Measurements from ENCODE around the gene FBN2. TPM values are rescaled to one million over a fixed set of nuclear protein-coding genes. Genes with fewer than 3 reads are reported as not detected.

Gene FBN2
- total RNA-seq, 1 donor from 2014 or later = 6.6 TPM

DNA sequence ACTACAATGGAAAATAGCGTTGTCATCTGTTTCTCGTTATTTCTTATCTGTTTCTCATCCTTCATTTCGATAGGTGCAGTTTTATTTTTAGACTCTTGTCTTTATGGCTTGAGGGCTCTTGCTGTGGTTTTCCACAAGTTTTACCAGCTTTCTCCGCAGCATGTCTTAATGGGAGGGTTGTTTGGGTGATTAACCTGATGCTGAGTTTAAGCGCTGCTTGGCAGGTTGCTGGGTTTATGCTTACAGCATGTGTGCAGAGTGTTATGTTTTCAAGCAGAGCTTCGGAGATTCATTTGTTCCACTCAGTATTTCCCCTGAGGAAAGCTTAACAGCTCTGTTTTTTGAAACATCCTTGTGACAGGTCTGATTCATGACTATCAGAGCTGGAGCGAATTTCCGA lies 300.5 kb downstream of the FBN2 start:
- Mint-ChIP-seq H3K9me3 (ENCODE audit: low read depth) (peaks cover under 1% of the 10 kb centered on the region), H3K4me3 (ENCODE audit: low read depth) (no peak overlapping the region), H3K27ac (no peak overlapping the region), H3K27me3 (no peaks in the 10 kb centered on the region), H3K36me3 (ENCODE audit: insufficient read depth) (no peaks in the 10 kb centered on the region), H3K4me1 (ENCODE audit: low read depth) (no peaks in the 10 kb centered on the region)
- no peak for DNase-seq (ENCODE audit: low spot score, unreplicated experiment)
- TF ChIP-seq CTCF (IDR thresholded peaks at IDR 0.05; ENCODE audit: unreplicated experiment) = no peak

GRCh38 chr5:128237000-128237399 lies 301.0 kb downstream of the FBN2 start:
- H3K4me1 Mint-ChIP-seq (ENCODE audit: low read depth) = no peaks in the 10 kb centered on the region
- H3K27ac Mint-ChIP-seq = no peak overlapping the region
- H3K4me3 Mint-ChIP-seq (ENCODE audit: low read depth) = no peak overlapping the region
- peaks cover 3% of the 10 kb centered on the region for H3K9me3 Mint-ChIP-seq (ENCODE audit: low read depth)
- H3K27me3 Mint-ChIP-seq = no peaks in the 10 kb centered on the region
- DNase-seq (ENCODE audit: low spot score, unreplicated experiment) = no peak
- no peak for TF ChIP-seq CTCF (IDR thresholded peaks at IDR 0.05; ENCODE audit: unreplicated experiment)
- no peaks in the 10 kb centered on the region for H3K36me3 Mint-ChIP-seq (ENCODE audit: insufficient read depth)

GRCh38 chr5:128236334-128236733 lies 301.7 kb downstream of the FBN2 start:
- DNase-seq (ENCODE audit: low spot score, unreplicated experiment) = no peak
- H3K4me1 Mint-ChIP-seq (ENCODE audit: low read depth) = no peaks in the 10 kb centered on the region
- H3K4me3 Mint-ChIP-seq (ENCODE audit: low read depth) = no peak overlapping the region
- H3K27ac Mint-ChIP-seq = no peak overlapping the region
- H3K36me3 Mint-ChIP-seq (ENCODE audit: insufficient read depth) = no peaks in the 10 kb centered on the region
- no peaks in the 10 kb centered on the region for H3K27me3 Mint-ChIP-seq
- peaks cover 6% of the 10 kb centered on the region for H3K9me3 Mint-ChIP-seq (ENCODE audit: low read depth)
- TF ChIP-seq CTCF (IDR thresholded peaks at IDR 0.05; ENCODE audit: unreplicated experiment) = no peak

- Mint-ChIP-seq H3K4me3 (ENCODE audit: low read depth) (no peak overlapping the region), H3K9me3 (ENCODE audit: low read depth) (peaks cover 14% of the 10 kb centered on the region), H3K4me1 (ENCODE audit: low read depth) (no peaks in the 10 kb centered on the region), H3K36me3 (ENCODE audit: insufficient read depth) (no peaks in the 10 kb centered on the region), H3K27ac (no peak overlapping the region), H3K27me3 (no peaks in the 10 kb centered on the region)
- DNase-seq (ENCODE audit: low spot score, unreplicated experiment) = no peak
- no peak for TF ChIP-seq CTCF (IDR thresholded peaks at IDR 0.05; ENCODE audit: unreplicated experiment)
Measured at GRCh38 chr5:128234928-128235641, 303.0 kb downstream of the FBN2 start.

GRCh38 chr5:128228521-128228920 lies 309.5 kb downstream of the FBN2 start:
- Mint-ChIP-seq H3K4me1 (ENCODE audit: low read depth) (no peaks in the 10 kb centered on the region), H3K27ac (no peak overlapping the region), H3K27me3 (no peaks in the 10 kb centered on the region), H3K4me3 (ENCODE audit: low read depth) (no peak overlapping the region), H3K36me3 (ENCODE audit: insufficient read depth) (no peaks in the 10 kb centered on the region), H3K9me3 (ENCODE audit: low read depth) (peaks cover 14% of the 10 kb centered on the region)
- DNase-seq (ENCODE audit: low spot score, unreplicated experiment) = no peak
- no peak for TF ChIP-seq CTCF (IDR thresholded peaks at IDR 0.05; ENCODE audit: unreplicated experiment)
